Measurements from ENCODE around the gene PDE9A.

PDE9A gene

GRCh38 chr21:42658320-42659105 lies 5.1 kb downstream of the PDE9A start:
- no peak for DNase-seq

GRCh38 chr21:42659416-42660117 lies 6.1 kb downstream of the PDE9A start:
- no peak for DNase-seq

GRCh38 chr21:42660118-42660470 lies 6.7 kb downstream of the PDE9A start:
- DNase-seq = no peak

GRCh38 chr21:42661688-42662429 lies 8.4 kb downstream of the PDE9A start:
- DNase-seq = no peak

GRCh38 chr21:42662430-42663199 lies 9.2 kb downstream of the PDE9A start:
- DNase-seq = no peak

- no peak for DNase-seq
Measured at GRCh38 chr21:42663200-42663750, 9.9 kb downstream of the PDE9A start.

GRCh38 chr21:42663860-42664535 lies 10.6 kb downstream of the PDE9A start:
- DNase-seq = no peak

- DNase-seq = no peak
Measured at GRCh38 chr21:42664614-42665013, 11.2 kb downstream of the PDE9A start.

- DNase-seq = no peak
Measured at GRCh38 chr21:42665026-42665425, 11.6 kb downstream of the PDE9A start.

GRCh38 chr21:42665484-42665883 lies 12.1 kb downstream of the PDE9A start:
- DNase-seq = no peak

- no peak for DNase-seq
Measured at GRCh38 chr21:42666023-42666747, 12.8 kb downstream of the PDE9A start.

- no peak for DNase-seq
Measured at GRCh38 chr21:42666925-42667324, 13.5 kb downstream of the PDE9A start.

- no peak for DNase-seq
Measured at GRCh38 chr21:42668298-42668992, 15.0 kb downstream of the PDE9A start.

- DNase-seq = no peak
Measured at GRCh38 chr21:42669041-42669440, 15.6 kb downstream of the PDE9A start.

- DNase-seq = no peak
Measured at GRCh38 chr21:42670058-42670880, 16.8 kb downstream of the PDE9A start.

GRCh38 chr21:42670884-42671283 lies 17.5 kb downstream of the PDE9A start:
- DNase-seq = no peak

- no peak for DNase-seq
Measured at GRCh38 chr21:42671778-42672593, 18.6 kb downstream of the PDE9A start.

- no peak for DNase-seq
Measured at GRCh38 chr21:42672699-42673458, 19.5 kb downstream of the PDE9A start.
